SK-N-SH treated with all-trans-retinoic acid at 6 μM for 48 hours (cell line): Measurements from ENCODE around the gene CCDC34.

ENCODE experiments used
- ATAC-seq: fragments of 200-7000 bp; cut with Tn5 transposase; 3 replicates; pipeline ENCODE4 v1.9.1; 2020; ENCODE audit warnings: mild to moderate bottlenecking, moderate library complexity
- ARNTL ChIP-seq: fragments of 450-650 bp; formaldehyde crosslinking; IDR thresholded peaks from 2 replicates; pipeline ENCODE4 v1.5.0; 2020; ENCODE audit warnings: low read depth, mild to moderate bottlenecking, moderate library complexity, borderline replicate concordance
- BACH2 ChIP-seq: fragments of 250-450 bp; sonication (Bioruptor Pico); IDR thresholded peaks from 2 replicates; pipeline ENCODE4 v1.9.0; 2021; ENCODE audit warnings: mild to moderate bottlenecking, borderline replicate concordance
- ESRRG ChIP-seq: fragments of 250-450 bp; sonication (Bioruptor Pico); IDR thresholded peaks from 2 replicates; pipeline ENCODE4 v1.6.1; 2021; ENCODE audit warnings: mild to moderate bottlenecking
- GLIS3 ChIP-seq: fragments of 250-450 bp; sonication (Bioruptor Pico); IDR thresholded peaks from 2 replicates; pipeline ENCODE4 v1.5.0; 2020; ENCODE audit warnings: mild to moderate bottlenecking, moderate library complexity
- ISL1 ChIP-seq: fragments of 250-450 bp; sonication (Bioruptor Pico); IDR thresholded peaks from 2 replicates; pipeline ENCODE4 v2.1.2; 2022; ENCODE audit warnings: mild to moderate bottlenecking, moderate library complexity
- OSR1 ChIP-seq: fragments of 250-450 bp; sonication (Bioruptor Pico); IDR thresholded peaks from 2 replicates; pipeline ENCODE4 v1.8.0; 2022; ENCODE audit warnings: moderate library complexity, mild to moderate bottlenecking, inconsistent platforms
- PATZ1 ChIP-seq: fragments of 250-450 bp; sonication (Bioruptor Pico); IDR thresholded peaks from 2 replicates; pipeline ENCODE4 v1.8.0; 2020; ENCODE audit warnings: mild to moderate bottlenecking, moderate library complexity, borderline replicate concordance
- PPARA ChIP-seq: fragments of 250-450 bp; sonication (Bioruptor Pico); IDR thresholded peaks from 2 replicates; pipeline ENCODE4 v1.5.0; 2020; ENCODE audit warnings: mild to moderate bottlenecking, borderline replicate concordance
- RARB ChIP-seq: fragments of 250-450 bp; sonication (Bioruptor Pico); IDR thresholded peaks from 2 replicates; pipeline ENCODE4 v1.8.0; 2021; ENCODE audit warnings: mild to moderate bottlenecking, moderate library complexity
- SNAI2 ChIP-seq: fragments of 250-450 bp; sonication (Bioruptor Pico); IDR thresholded peaks from 2 replicates; pipeline ENCODE4 v1.5.0; 2020; ENCODE audit warnings: mild to moderate bottlenecking, moderate library complexity
- TOX ChIP-seq: fragments of 250-450 bp; sonication (Bioruptor Pico); IDR thresholded peaks from 2 replicates; pipeline ENCODE4 v1.8.0; 2021; ENCODE audit warnings: mild to moderate bottlenecking, moderate library complexity, borderline replicate concordance
- TSHZ2 ChIP-seq: fragments of 250-450 bp; sonication (Bioruptor Pico); IDR thresholded peaks from 2 replicates; pipeline ENCODE4 v1.5.0; 2020; ENCODE audit warnings: mild to moderate bottlenecking, moderate library complexity
- ZC3H10 ChIP-seq: fragments of 250-450 bp; sonication (Bioruptor Pico); IDR thresholded peaks from 2 replicates; pipeline ENCODE4 v1.5.1; 2021; ENCODE audit warnings: mild to moderate bottlenecking, moderate library complexity
- ZFP3 ChIP-seq: fragments of 250-450 bp; sonication (Bioruptor Pico); IDR thresholded peaks from 2 replicates; pipeline ENCODE4 v1.5.0; 2020; ENCODE audit warnings: mild to moderate bottlenecking, moderate library complexity
- ZFP30 ChIP-seq: fragments of 450-650 bp; formaldehyde crosslinking; IDR thresholded peaks from 2 replicates; pipeline ENCODE4 v1.5.0; 2022; ENCODE audit warnings: mild to moderate bottlenecking, moderate library complexity
- ZNF565 ChIP-seq: fragments of 450-650 bp; formaldehyde crosslinking; conservative IDR thresholded peaks from 2 replicates; pipeline ENCODE4 v1.5.0; 2020; ENCODE audit warnings: low read depth, mild to moderate bottlenecking, moderate library complexity
- ZNF8 ChIP-seq: fragments of 450-650 bp; formaldehyde crosslinking; IDR thresholded peaks from 2 replicates; pipeline ENCODE4 v1.5.0; 2020; ENCODE audit warnings: mild to moderate bottlenecking, moderate library complexity
- TF ChIP-seq, protein P1 (sequence below): fragments of 250-450 bp; sonication (Bioruptor Pico); IDR thresholded peaks from 2 replicates; pipeline ENCODE4 v1.8.0; 2021; ENCODE audit warnings: low read depth, mild to moderate bottlenecking, moderate library complexity, borderline replicate concordance
- TF ChIP-seq, protein P2 (sequence below): fragments of 250-450 bp; sonication (Bioruptor Pico); IDR thresholded peaks from 2 replicates; pipeline ENCODE4 v1.5.1; 2021; ENCODE audit warnings: mild to moderate bottlenecking, moderate library complexity

CCDC34 gene

DNA sequence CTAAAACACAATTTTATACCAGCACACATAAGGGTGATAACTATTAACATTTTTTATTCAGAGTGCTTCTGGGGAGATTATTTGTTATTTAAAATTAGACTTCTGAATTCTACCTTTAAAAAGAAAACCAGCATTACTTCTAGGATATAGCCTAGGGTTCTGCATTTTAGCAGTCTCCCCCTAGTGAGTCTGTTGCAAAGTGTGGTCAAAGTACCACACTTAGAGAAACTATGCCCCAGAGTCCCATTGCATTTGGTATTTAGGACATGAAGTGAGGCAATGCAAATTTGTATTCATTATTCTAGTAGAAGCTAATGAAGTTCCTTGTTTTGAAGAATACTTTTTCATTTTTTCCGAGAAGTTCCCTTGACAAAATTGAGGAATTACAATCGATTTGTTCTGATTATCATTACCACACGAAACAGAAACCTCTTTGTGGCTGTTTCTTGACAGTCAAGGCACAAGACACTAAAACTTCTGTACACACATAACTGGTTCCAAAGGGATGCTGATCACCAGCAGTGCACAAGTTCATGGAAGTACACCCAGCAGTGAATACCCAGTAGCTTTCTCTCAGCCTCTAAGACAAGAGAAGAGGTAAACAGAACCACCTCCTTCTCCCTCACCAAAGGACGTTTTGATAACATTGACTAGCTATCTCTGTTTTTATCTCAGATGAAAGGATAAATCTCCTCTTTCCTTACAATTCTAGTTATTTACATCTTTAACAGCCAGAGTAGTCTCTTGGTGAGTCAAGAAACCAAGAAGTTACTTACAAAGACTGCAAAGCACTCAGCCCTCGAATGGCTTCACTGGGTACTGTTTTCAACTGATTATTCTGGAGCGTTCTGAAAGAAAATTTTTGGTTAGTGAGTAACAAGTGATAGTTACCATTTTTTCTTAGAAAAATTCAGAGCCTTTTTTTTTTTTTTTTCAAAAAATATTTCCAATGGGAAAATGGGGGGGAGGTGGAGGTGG, 27.6 kb upstream of the CCDC34 start:
- TF ChIP-seq, protein P1, sequence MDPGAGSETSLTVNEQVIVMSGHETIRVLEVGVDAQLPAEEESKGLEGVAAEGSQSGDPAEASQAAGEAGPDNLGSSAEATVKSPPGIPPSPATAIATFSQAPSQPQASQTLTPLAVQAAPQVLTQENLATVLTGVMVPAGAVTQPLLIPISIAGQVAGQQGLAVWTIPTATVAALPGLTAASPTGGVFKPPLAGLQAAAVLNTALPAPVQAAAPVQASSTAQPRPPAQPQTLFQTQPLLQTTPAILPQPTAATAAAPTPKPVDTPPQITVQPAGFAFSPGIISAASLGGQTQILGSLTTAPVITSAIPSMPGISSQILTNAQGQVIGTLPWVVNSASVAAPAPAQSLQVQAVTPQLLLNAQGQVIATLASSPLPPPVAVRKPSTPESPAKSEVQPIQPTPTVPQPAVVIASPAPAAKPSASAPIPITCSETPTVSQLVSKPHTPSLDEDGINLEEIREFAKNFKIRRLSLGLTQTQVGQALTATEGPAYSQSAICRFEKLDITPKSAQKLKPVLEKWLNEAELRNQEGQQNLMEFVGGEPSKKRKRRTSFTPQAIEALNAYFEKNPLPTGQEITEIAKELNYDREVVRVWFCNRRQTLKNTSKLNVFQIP (CRISPR knock-in tag) = no peak
- TF ChIP-seq RARB (CRISPR knock-in tag) = no peak
- TF ChIP-seq ARNTL (CRISPR knock-in tag) = no peak
- no peak for TF ChIP-seq ZC3H10 (CRISPR knock-in tag)
- no peak for TF ChIP-seq ZFP3 (CRISPR knock-in tag)
- TF ChIP-seq ISL1 (CRISPR knock-in tag) = no peak
- no peak for TF ChIP-seq TOX
- TF ChIP-seq PPARA (CRISPR knock-in tag) = no peak
- no peak for TF ChIP-seq TSHZ2
- TF ChIP-seq ESRRG (CRISPR knock-in tag) = no peak
- ATAC-seq = no peak

DNA sequence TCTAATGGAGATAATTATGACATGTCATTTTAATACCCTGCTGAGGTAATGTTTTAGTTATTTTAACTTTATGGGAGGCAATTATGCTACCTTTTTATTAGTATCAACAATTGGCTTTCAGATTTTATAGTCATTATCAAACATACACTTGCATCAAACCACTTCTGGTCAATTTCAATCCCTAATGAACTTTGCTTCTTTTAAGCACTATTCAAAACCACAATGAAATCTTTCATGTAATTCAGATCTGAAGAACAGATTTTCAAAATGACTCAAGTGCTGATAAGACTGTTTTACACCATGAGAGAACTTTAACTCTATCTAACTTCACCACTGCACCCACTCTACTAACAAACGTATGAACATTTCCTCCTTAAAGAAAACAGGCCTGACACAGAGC, 25.9 kb upstream of the CCDC34 start:
- TF ChIP-seq ISL1 (CRISPR knock-in tag) = peak; percentile 76
- no peak for TF ChIP-seq SNAI2 (CRISPR knock-in tag)
- ATAC-seq = no peak

DNA sequence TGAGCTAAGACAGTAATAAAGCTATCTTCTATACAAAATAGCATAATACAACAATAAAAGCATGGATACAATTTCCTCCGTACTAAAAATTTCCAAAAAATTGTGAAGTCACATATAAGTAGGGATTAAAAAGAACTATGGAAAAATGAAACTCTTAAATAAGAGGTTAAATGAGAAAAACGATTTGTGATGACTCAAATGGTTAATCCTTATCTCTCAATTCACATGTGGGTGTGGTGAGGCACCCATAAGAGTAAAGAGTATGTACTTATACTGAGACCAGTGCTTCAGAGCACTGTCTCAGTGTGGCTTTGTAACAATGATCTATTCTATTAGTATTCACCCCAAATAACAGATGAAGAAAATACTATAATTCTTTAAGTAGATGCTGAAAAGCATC, 25.0 kb upstream of the CCDC34 start:
- TF ChIP-seq ZNF565 (CRISPR knock-in tag) = no peak
- TF ChIP-seq ZNF8 (CRISPR knock-in tag) = no peak
- TF ChIP-seq, protein P1 (CRISPR knock-in tag) = no peak
- TF ChIP-seq, protein P2, sequence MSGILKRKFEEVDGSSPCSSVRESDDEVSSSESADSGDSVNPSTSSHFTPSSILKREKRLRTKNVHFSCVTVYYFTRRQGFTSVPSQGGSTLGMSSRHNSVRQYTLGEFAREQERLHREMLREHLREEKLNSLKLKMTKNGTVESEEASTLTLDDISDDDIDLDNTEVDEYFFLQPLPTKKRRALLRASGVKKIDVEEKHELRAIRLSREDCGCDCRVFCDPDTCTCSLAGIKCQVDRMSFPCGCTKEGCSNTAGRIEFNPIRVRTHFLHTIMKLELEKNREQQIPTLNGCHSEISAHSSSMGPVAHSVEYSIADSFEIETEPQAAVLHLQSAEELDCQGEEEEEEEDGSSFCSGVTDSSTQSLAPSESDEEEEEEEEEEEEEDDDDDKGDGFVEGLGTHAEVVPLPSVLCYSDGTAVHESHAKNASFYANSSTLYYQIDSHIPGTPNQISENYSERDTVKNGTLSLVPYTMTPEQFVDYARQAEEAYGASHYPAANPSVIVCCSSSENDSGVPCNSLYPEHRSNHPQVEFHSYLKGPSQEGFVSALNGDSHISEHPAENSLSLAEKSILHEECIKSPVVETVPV (CRISPR knock-in tag) = no peak
- ATAC-seq = no peak

- TF ChIP-seq, protein P1 (CRISPR knock-in tag) = no peak
- TF ChIP-seq ZC3H10 (CRISPR knock-in tag) (no peak), PATZ1 (no peak), TSHZ2 (no peak), ZNF8 (CRISPR knock-in tag) (no peak), GLIS3 (CRISPR knock-in tag) (no peak), BACH2 (CRISPR knock-in tag) (no peak), ZFP30 (no peak), OSR1 (no peak), ARNTL (CRISPR knock-in tag) (no peak)
- ATAC-seq = no peak
Observed at GRCh38 chr11:27387362-27387761, 24.3 kb upstream of the CCDC34 start.
